ENCODE data around the gene CD44. TPM values are rescaled to one million over a fixed set of nuclear protein-coding genes. Genes with fewer than 3 reads are reported as not detected.

The CD44 gene
- total and polyA plus RNA-seq, 4 experiments from 2014 or later, result 390 to 809 (median 681) TPM

DNA sequence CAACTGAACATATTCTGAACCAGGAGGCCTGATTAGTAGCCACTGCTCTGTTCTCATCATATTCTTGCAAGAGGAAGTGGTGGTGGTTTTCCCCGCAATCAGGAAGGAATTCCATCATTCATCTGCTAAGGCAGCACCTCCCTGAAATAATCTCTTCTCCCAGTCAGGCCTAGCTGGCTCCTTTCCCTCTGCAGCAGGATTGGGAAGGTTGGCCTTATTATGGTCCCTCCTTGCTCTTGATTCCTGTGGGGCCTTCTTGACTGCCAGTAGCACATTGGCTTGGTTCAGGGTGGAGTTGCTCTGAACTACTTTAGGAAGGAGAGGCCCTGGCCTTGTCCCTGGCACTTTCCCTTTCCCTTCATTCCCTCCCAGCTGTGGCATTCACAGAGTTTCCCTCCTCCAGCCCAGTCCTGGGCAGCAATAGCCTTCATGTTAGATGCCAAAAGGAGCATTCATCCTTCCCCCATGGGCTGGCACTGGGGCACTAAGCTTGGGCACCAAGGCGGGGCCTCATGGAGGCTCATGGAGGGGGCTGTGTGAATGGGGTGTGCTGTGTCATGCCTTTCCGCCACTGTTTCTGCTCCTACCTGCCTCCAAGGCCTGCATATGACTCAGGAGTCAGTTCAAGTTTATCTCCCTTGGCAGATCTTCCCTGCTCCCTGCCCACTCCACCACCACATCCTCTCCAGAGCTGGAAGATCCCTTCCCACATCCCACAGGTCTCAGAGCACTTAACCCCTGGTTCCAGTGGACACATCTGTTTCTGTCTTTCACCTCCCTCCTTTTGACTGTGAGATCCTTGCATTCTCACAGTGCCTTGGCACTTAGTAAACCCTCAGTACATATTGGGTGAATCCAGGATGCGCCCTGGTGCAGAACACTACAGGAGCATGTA, 27.6 kb upstream of the CD44 start:
- no peaks in the 10 kb centered on the region for H3K9me3 Mint-ChIP-seq
- no peaks in the 10 kb centered on the region for H3K36me3 Mint-ChIP-seq
- intact Hi-C loops (cut with micrococcal nuclease), result no loop called here
- Histone ChIP-seq H3K27me3 (ENCODE audit: insufficient read depth, low read length) (no peaks in the 10 kb centered on the region), H3K4me1 (ENCODE audit: insufficient read depth, low read length) (peaks cover 50% of the 10 kb centered on the region), H3K27ac (ENCODE audit: low read depth, low read length) (no peak overlapping the region), H3K4me3 (ENCODE audit: low read length in 2 of 2) (no peak overlapping the region), H3K9me3 (ENCODE audit: control insufficient read depth in 1 of 2, low read length in 2 of 2) (no peaks in the 10 kb centered on the region), H3K36me3 (ENCODE audit: insufficient read depth, low read length) (no peaks in the 10 kb centered on the region)
- DNase-seq, result peak in 1 of 5 donors; percentile 40
- peak overlapping the region in 5 of 7 donors; percentile 29 to 61 (median 55) for H3K27ac Mint-ChIP-seq
- ChIA-PET CTCF (ENCODE audit: partially characterized antibody) (no interaction called here), POLR2A (ENCODE audit: partially characterized antibody) (interaction anchor here (2.7 kb wide), 1 partner anchor 28 kb away, joined by 8 read pairs; the partner anchor contains the start of gene CD44)
- peak overlapping the region; percentile 21 to 78 (median 46) for H3K4me3 Mint-ChIP-seq
- peaks cover 43 to 61% (median 53%) of the 10 kb centered on the region in 4 donors for H3K4me1 Mint-ChIP-seq
- H3K27me3 Mint-ChIP-seq, result no peaks in the 10 kb centered on the region

DNA sequence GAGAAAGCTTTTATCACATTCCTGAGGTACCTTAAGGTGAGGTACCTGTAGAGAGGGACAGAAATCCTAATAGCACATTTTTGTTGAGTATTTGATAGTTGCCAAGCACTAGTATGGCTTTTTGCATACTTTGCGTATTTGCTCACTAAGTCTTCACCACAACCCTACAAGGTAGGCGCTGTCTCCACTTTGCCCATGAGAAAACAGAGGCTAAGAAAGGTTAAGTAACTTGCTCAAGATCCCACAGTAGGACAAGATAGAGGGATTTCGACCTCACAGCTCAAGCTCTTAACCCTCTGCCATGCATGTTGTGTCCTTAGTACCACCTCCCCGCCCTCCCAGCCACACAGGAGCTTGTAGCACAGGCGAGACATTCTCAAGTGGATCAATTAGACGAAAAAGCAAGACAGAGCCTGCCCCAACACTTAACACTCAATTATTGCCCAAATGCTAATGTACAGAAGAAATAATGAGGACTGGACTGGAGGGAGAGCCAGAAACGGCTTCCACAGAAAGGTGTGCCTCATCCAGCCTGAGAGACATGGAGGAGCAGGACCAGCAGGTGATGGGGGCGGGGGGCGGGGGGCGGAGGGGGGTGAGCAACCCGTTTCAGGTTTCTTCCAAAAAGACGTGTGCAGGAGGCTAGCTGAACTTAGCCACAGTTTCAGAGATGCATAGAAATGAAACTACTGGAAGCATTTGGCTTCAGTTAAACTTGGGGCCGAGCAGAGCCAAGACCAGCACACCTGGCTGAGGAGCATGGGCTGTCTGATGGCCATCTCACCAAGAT, 26.7 kb upstream of the CD44 start:
- H3K27ac Mint-ChIP-seq, result peak overlapping the region in 2 of 7 donors; percentile 61 to 68
- DNase-seq, result no peak
- ChIA-PET CTCF (ENCODE audit: partially characterized antibody) (no interaction called here), POLR2A (ENCODE audit: partially characterized antibody) (interaction anchor here (2.7 kb wide), 1 partner anchor 28 kb away, joined by 8 read pairs; the partner anchor contains the start of gene CD44)
- H3K9me3 Mint-ChIP-seq, result no peaks in the 10 kb centered on the region
- no peak overlapping the region for H3K4me3 ChIP-seq (ENCODE audit: low read length in 2 of 2)
- H3K4me3 Mint-ChIP-seq, result peak overlapping the region in 3 of 8 donors; percentile 1 to 78 (median 55)
- H3K36me3 Mint-ChIP-seq, result no peaks in the 10 kb centered on the region
- H3K9me3 ChIP-seq (ENCODE audit: control insufficient read depth in 1 of 2, low read length in 2 of 2), result no peaks in the 10 kb centered on the region
- intact Hi-C loops (cut with micrococcal nuclease), result no loop called here
- H3K4me1 Mint-ChIP-seq, result peaks cover 34 to 52% (median 45%) of the 10 kb centered on the region in 4 donors
- H3K4me1 ChIP-seq (ENCODE audit: insufficient read depth, low read length), result peaks cover 41% of the 10 kb centered on the region
- H3K36me3 ChIP-seq (ENCODE audit: insufficient read depth, low read length), result no peaks in the 10 kb centered on the region
- no peak overlapping the region for H3K27ac ChIP-seq (ENCODE audit: low read depth, low read length)
- no peaks in the 10 kb centered on the region for H3K27me3 Mint-ChIP-seq
- no peaks in the 10 kb centered on the region for H3K27me3 ChIP-seq (ENCODE audit: insufficient read depth, low read length)

GRCh38 chr11:35112846-35113105, 26.2 kb upstream of the CD44 start:
- peaks cover 30 to 50% (median 42%) of the 10 kb centered on the region in 4 donors for H3K4me1 Mint-ChIP-seq
- POLR2A ChIA-PET (ENCODE audit: partially characterized antibody), result no interaction called here

GRCh38 chr11:35114906-35115687, 23.9 kb upstream of the CD44 start:
- H3K9me3 ChIP-seq (ENCODE audit: control insufficient read depth in 1 of 2, low read length in 2 of 2), result no peaks in the 10 kb centered on the region
- Mint-ChIP-seq H3K36me3 (no peaks in the 10 kb centered on the region), H3K27ac (no peak overlapping the region), H3K27me3 (no peaks in the 10 kb centered on the region), H3K9me3 (no peaks in the 10 kb centered on the region), H3K4me3 (no peak overlapping the region), H3K4me1 (peaks cover 29 to 38% (median 34%) of the 10 kb centered on the region in 4 donors)
- peaks cover 26% of the 10 kb centered on the region for H3K4me1 ChIP-seq (ENCODE audit: insufficient read depth, low read length)
- no peak for DNase-seq
- intact Hi-C loops (cut with micrococcal nuclease), result no loop called here
- no peak overlapping the region for H3K27ac ChIP-seq (ENCODE audit: low read depth, low read length)
- no peaks in the 10 kb centered on the region for H3K27me3 ChIP-seq (ENCODE audit: insufficient read depth, low read length)
- H3K4me3 ChIP-seq (ENCODE audit: low read length in 2 of 2), result no peak overlapping the region
- H3K36me3 ChIP-seq (ENCODE audit: insufficient read depth, low read length), result no peaks in the 10 kb centered on the region
- ChIA-PET CTCF (ENCODE audit: partially characterized antibody) (no interaction called here), POLR2A (ENCODE audit: partially characterized antibody) (interaction anchor here (3.1 kb wide), 1 partner anchor 25 kb away, joined by 23 read pairs; the partner anchor contains the start of gene CD44)

More at GRCh38 chr11:35112846-35113105, 26.2 kb upstream of the CD44 start:
- Mint-ChIP-seq H3K27ac (peak overlapping the region in 1 of 7 donors; percentile 68), H3K27me3 (no peaks in the 10 kb centered on the region), H3K4me3 (no peak overlapping the region), H3K36me3 (no peaks in the 10 kb centered on the region), H3K9me3 (no peaks in the 10 kb centered on the region)
- H3K4me3 ChIP-seq (ENCODE audit: low read length in 2 of 2), result no peak overlapping the region
- intact Hi-C loops (cut with micrococcal nuclease), result no loop called here
- H3K27ac ChIP-seq (ENCODE audit: low read depth, low read length), result no peak overlapping the region
- H3K36me3 ChIP-seq (ENCODE audit: insufficient read depth, low read length), result no peaks in the 10 kb centered on the region
- DNase-seq, result no peak
- no peaks in the 10 kb centered on the region for H3K9me3 ChIP-seq (ENCODE audit: control insufficient read depth in 1 of 2, low read length in 2 of 2)
- peaks cover 36% of the 10 kb centered on the region for H3K4me1 ChIP-seq (ENCODE audit: insufficient read depth, low read length)
- CTCF ChIA-PET (ENCODE audit: partially characterized antibody), result no interaction called here
- no peaks in the 10 kb centered on the region for H3K27me3 ChIP-seq (ENCODE audit: insufficient read depth, low read length)

GRCh38 chr11:35115688-35116030, 23.3 kb upstream of the CD44 start:
- Histone ChIP-seq H3K4me3 (ENCODE audit: low read length in 2 of 2) (no peak overlapping the region), H3K27me3 (ENCODE audit: insufficient read depth, low read length) (no peaks in the 10 kb centered on the region), H3K27ac (ENCODE audit: low read depth, low read length) (no peak overlapping the region), H3K36me3 (ENCODE audit: insufficient read depth, low read length) (no peaks in the 10 kb centered on the region), H3K9me3 (ENCODE audit: control insufficient read depth in 1 of 2, low read length in 2 of 2) (no peaks in the 10 kb centered on the region), H3K4me1 (ENCODE audit: insufficient read depth, low read length) (peaks cover 21% of the 10 kb centered on the region)
- H3K27me3 Mint-ChIP-seq, result no peaks in the 10 kb centered on the region
- DNase-seq, result no peak
- CTCF ChIA-PET (ENCODE audit: partially characterized antibody), result no interaction called here
- intact Hi-C loops (cut with micrococcal nuclease), result no loop called here
- peaks cover 28 to 38% (median 31%) of the 10 kb centered on the region in 4 donors for H3K4me1 Mint-ChIP-seq
- H3K9me3 Mint-ChIP-seq, result no peaks in the 10 kb centered on the region
- H3K27ac Mint-ChIP-seq, result no peak overlapping the region
- H3K36me3 Mint-ChIP-seq, result no peaks in the 10 kb centered on the region
- POLR2A ChIA-PET (ENCODE audit: partially characterized antibody), result interaction anchor here (3.1 kb wide), 1 partner anchor 24 kb away, joined by 23 read pairs; the partner anchor contains the start of gene CD44
- H3K4me3 Mint-ChIP-seq, result no peak overlapping the region

DNA sequence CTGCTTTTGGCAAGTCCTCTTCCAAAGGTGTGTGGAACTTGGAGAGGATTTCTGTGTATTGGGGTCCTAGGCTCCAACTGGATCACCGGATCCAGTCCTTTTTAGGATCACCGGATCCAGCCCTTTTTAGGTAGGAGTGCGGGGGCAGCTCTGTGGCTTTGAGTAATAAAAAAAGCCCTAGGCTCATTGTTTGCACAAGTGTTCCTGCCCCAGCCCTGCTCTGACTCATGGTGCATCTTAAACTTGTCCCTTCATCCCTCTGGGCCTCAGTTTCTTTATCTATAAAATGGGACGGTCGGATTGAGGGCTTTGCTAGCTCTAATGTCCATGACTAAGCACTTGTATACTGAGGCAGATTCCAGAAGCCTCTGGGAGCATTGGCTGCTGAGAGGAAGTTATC, 22.7 kb upstream of the CD44 start:
- Histone ChIP-seq H3K36me3 (ENCODE audit: insufficient read depth, low read length) (no peaks in the 10 kb centered on the region), H3K4me1 (ENCODE audit: insufficient read depth, low read length) (peaks cover 21% of the 10 kb centered on the region), H3K4me3 (ENCODE audit: low read length in 2 of 2) (no peak overlapping the region), H3K27me3 (ENCODE audit: insufficient read depth, low read length) (no peaks in the 10 kb centered on the region), H3K27ac (ENCODE audit: low read depth, low read length) (no peak overlapping the region), H3K9me3 (ENCODE audit: control insufficient read depth in 1 of 2, low read length in 2 of 2) (no peaks in the 10 kb centered on the region)
- CTCF ChIA-PET (ENCODE audit: partially characterized antibody), result interaction anchor here (1.1 to 1.2 kb wide), 2 partner anchors 47 to 69 kb away, joined by 3 to 5 read pairs; no protein-coding TSS in a partner anchor
- no peaks in the 10 kb centered on the region for H3K9me3 Mint-ChIP-seq
- no peaks in the 10 kb centered on the region for H3K36me3 Mint-ChIP-seq
- peaks cover 25 to 38% (median 30%) of the 10 kb centered on the region in 4 donors for H3K4me1 Mint-ChIP-seq
- POLR2A ChIA-PET (ENCODE audit: partially characterized antibody), result interaction anchor here (0.8 to 3.1 kb wide), 7 partner anchors 9 to 102 kb away, joined by 3 to 23 read pairs (median 3); partner anchors contain the start of gene CD44
- H3K27me3 Mint-ChIP-seq, result no peaks in the 10 kb centered on the region
- H3K27ac Mint-ChIP-seq, result peak overlapping the region in 1 of 7 donors; percentile 24
- DNase-seq, result no peak
- intact Hi-C loops (cut with micrococcal nuclease), result no loop called here
- H3K4me3 Mint-ChIP-seq, result no peak overlapping the region

Data from CD4-positive, alpha-beta memory T cell (primary cell).